HEK293 (cell line): Measurements from ENCODE around the gene FAM234A.

ENCODE experiments used
- CTCF ChIP-seq: fragments of 450-650 bp; formaldehyde crosslinking; IDR thresholded peaks from 2 replicates; pipeline ENCODE4 v1.5.1; 2016; ENCODE audit warnings: missing biosample characterization, missing genetic modification characterization
- YY2 ChIP-seq: fragments of 450-650 bp; formaldehyde crosslinking; IDR thresholded peaks from 2 replicates; pipeline ENCODE4 v1.5.1; 2016; ENCODE audit warnings: missing biosample characterization, missing genetic modification characterization
- ZBTB49 ChIP-seq: fragments of 450-650 bp; formaldehyde crosslinking; IDR thresholded peaks from 2 replicates; pipeline ENCODE4 v1.5.1; 2016; ENCODE audit warnings: missing biosample characterization, missing genetic modification characterization, low read depth
- ZFP41 ChIP-seq: fragments of 450-650 bp; formaldehyde crosslinking; IDR thresholded peaks from 2 replicates; pipeline ENCODE4 v1.5.1; 2016; ENCODE audit warnings: missing biosample characterization, missing genetic modification characterization, borderline replicate concordance
- ZNF133 ChIP-seq: fragments of 450-650 bp; formaldehyde crosslinking; IDR thresholded peaks from 2 replicates; pipeline ENCODE4 v1.5.1; 2016; ENCODE audit warnings: missing biosample characterization, missing genetic modification characterization
- TF ChIP-seq, protein P1 (sequence below): fragments of 450-650 bp; formaldehyde crosslinking; IDR thresholded peaks from 2 replicates; pipeline ENCODE4 v1.5.1; 2016; ENCODE audit warnings: missing biosample characterization, missing genetic modification characterization

- TF ChIP-seq, protein P1, sequence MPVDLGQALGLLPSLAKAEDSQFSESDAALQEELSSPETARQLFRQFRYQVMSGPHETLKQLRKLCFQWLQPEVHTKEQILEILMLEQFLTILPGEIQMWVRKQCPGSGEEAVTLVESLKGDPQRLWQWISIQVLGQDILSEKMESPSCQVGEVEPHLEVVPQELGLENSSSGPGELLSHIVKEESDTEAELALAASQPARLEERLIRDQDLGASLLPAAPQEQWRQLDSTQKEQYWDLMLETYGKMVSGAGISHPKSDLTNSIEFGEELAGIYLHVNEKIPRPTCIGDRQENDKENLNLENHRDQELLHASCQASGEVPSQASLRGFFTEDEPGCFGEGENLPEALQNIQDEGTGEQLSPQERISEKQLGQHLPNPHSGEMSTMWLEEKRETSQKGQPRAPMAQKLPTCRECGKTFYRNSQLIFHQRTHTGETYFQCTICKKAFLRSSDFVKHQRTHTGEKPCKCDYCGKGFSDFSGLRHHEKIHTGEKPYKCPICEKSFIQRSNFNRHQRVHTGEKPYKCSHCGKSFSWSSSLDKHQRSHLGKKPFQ (tag by site-specific recombination), result no peak
- TF ChIP-seq ZBTB49 (tag by site-specific recombination) (no peak), CTCF (tag by site-specific recombination) (no peak), ZNF133 (no peak), YY2 (tag by site-specific recombination) (no peak), ZFP41 (tag by site-specific recombination) (no peak)
These were observed 3.7 kb upstream of the FAM234A start for GRCh38 chr16:230949-231348.
